GM18951 (cell line): Measurements from ENCODE around the gene RGS10.
"Not testable (repeated sequence)": the region's sequence is repeated elsewhere in the genome, so short reads cannot be mapped to it uniquely, and the experiment has no call there.

Experiments used
- POLR2A ChIP-seq: IDR thresholded peaks from 4 replicates; pipeline ENCODE4 v1.6.1; 2011; ENCODE audit warnings: mild to moderate bottlenecking; ENCODE audit not compliant: insufficient read length, insufficient read depth; ENCODE audit errors: extremely low read depth
- in situ Hi-C: fragments of 300-500 bp; cut with MboI; formaldehyde crosslinking; loops from one replicate; pipeline ENCODE4 v1.12.0; 2022; ENCODE audit warnings: low sequenced_read_pairs, mixed read lengths, inconsistent platforms; ENCODE audit not compliant: unreplicated experiment

Gene RGS10

DNA sequence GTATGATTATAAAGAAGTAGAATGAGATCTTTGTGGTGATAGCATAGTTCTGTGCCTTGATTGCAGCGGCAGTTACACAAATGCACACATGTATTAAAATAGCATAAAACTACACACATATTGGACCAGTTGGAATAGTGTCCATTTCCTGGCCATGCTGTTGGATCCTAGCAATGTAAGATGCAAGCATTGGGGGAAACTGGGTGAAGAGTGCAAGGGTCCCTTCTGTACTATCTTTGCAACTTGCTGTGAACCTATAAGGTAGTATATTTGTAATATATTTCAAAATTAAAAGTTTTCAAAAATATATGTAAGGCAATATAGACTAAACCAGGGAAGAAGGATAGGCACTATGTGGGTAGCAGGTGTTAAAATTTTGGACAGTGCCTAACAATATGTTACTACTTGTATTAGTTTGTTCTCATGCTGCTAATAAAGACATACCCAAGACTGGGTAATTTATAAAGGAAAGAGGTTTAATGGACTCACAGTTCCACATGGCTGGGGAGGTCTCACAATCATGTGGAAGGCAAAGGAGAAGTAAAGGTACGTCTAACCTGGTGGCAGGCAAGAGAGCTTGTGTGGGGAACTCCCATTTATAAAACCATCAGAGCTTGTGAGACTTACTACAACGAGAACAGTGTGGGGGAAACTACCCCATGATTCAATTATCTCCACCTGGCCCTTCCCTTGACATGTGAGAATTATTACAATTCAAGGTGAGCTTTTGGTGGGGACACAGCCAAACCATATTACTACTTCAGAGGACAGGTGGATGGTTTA, 71.4 kb downstream of the RGS10 start:
- in situ Hi-C loops = no loop called here
- no peak for TF ChIP-seq POLR2A

DNA sequence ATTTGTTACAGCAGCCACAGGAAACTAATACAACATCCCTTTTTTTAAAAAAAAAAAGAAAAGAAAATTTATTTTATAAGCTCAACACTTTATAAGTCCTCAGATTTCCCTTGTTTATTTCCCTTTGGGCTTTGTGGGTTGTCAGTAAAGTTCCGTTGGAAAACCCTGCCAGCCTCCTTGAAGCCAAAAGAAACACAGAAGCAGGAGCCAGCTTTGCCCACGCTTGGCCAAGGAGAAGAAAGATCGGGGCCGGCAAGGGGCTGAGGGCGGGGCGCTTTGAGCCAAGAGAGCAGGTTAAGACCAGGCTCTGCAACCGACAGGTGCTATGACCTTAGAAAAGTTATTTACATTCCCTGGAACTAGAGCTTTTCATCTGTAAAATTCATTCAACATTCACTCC, 72.7 kb downstream of the RGS10 start:
- in situ Hi-C loops = no loop called here

DNA sequence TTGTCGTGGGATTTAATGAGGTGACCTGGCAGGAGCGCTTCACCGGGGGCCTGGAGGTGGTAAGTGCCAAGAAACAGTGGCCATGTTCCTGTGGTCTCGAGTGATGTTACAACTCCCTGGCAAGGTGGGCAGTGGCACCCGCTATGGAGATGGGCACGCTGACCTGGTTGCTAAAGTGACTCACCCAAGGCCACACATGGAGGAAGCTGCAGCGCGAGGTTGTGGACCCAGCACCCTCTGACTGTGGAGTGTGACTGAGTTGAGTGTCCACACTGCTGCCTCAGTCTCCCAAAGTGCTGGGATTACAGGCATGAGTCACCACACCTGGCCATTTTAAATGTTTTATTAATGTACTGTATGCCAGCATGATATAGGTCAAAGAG, 73.2 kb downstream of the RGS10 start:
- no peak for TF ChIP-seq POLR2A
- in situ Hi-C loops = no loop called here

More for the DNA sequence above, 72.7 kb downstream of the RGS10 start:
- no peak for TF ChIP-seq POLR2A

DNA sequence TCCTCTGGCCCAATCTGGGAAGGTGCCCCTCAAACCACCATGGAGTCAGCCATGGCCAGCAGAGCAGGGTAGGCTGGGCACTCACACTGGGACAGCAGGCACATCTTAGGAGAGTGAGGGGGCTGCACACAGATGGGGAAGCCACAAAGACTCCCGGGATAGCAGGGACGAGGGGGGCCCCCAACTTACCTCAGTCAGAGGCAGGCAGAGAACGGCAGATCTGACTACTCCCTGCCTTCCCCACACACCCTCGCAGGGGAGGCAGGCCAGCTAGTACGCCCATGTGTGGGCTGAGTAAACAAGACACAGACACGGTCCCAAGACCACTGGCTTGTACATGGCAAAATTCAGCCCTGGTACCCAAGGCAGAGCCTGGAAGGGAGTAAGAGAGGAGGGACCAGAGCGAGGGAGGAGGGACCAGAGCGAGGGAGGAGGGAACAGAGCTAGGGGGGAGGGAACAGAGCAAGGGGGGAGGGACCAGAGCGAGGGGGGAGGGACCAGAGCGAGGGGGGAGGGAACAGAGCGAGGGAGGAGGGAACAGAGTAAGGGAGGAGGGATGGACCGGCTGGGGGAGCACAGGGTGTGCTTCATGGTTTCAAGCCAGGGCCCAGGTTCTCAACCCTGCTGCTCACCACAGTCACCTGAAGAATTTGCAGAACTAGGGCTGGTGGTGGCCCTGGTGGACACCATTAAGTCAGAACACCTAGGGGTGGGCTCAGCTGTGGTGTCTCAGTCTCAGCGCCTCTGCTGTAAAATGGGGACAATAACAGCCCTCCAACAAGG, 73.8 kb downstream of the RGS10 start:
- in situ Hi-C loops = no loop called here
- TF ChIP-seq POLR2A = no peak

DNA sequence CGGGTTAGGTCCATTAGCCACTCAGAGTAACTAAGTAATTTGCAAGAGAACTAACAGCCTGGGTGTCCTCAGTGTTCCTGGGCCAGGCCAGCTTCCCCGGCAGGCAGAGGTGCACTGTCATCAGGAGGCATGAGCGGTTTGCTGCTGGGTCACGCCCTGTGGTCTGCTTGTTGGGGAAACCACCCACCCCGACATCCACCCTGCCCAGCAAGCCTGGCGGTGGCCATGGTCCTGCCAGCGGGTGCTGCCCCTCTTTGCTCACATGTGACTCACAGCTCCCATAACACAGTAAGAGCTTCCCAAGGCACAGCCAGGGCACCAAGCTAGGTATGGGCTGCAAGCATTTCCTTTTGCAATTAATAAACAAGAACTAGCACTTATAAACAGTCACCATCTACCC, 75.9 kb downstream of the RGS10 start:
- in situ Hi-C loops = no loop called here
- TF ChIP-seq POLR2A = no peak

DNA sequence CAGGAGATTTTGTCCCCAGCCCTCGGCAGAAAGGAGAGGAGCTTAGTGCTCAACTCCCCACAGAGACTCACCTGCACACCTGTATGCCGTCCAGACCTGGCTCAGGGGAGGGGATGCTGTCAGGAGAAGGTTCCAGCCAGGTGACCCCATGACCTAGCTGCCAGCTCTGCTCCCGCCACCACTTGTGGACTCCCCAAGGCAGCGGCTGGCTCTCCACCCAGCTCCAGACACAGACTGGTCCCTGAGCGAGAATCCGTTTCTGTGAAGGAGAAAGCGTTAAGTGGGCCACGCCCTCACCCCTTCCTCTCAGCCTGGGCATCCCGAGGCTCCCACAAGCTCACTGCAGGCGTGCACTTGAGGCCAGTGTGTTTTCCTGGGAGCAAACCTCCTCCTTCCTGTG, 76.4 kb downstream of the RGS10 start:
- no peak for TF ChIP-seq POLR2A
- in situ Hi-C loops = no loop called here

DNA sequence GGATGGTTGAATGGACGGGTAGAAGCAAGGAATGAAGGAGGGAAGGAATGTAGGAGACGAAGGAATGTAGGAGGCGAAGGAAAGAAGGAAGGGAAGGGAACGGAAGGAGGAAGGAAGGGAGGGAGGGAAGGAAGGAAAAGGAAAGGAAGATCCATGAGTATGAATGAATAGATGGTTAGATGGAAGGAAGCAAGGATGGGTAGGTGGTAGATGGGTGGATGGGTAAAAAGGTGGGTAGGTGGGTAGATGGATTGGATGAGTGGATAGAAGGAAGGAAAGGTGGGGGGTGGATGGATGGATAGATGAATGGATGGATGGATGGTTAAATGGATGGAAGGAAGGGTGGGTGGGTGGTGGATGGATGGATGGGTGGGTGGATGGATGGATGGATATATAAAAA, 77.4 kb downstream of the RGS10 start:
- in situ Hi-C loops = no loop called here
- TF ChIP-seq POLR2A = no peak

DNA sequence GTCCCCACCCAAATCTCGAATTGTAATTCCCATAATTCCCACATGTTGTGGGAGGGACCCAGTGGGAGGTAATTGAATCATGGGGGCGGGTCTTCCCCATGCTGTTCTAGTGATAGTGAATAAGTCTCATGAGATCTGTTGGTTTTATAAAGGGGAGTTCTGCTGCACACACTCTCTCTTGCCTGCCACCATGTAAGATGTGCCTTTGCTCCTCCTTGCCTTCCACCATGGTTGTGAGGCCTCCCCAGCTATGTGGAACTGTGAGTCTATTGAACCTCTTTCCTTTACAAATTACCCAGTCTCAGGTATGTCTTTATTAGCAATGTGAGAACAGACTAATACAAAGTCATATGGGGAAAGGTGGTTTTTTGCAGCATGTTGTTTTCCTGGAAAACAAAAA, 79.3 kb downstream of the RGS10 start:
- in situ Hi-C loops = not testable (repeated sequence)

DNA sequence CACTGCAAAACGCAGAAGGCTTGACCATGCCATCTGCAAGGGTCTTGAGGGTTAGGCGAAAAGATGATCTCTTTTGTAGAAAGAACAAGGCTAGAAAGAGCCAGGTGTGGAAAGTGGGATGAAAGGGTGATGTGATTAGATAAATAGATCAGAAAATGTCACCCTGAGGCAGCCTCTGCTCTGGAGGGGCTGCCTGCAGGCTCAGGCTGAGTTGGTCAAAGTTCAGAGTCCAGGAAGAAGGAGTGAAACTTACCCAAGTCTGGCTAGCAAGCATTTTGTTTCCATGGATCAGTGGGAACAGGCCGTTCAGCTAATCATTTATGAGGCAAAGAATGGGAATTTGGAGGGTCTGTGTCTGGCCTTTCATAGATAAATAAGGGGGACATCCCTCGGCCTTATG, 79.7 kb downstream of the RGS10 start:
- TF ChIP-seq POLR2A = no peak
- in situ Hi-C loops = no loop called here

DNA sequence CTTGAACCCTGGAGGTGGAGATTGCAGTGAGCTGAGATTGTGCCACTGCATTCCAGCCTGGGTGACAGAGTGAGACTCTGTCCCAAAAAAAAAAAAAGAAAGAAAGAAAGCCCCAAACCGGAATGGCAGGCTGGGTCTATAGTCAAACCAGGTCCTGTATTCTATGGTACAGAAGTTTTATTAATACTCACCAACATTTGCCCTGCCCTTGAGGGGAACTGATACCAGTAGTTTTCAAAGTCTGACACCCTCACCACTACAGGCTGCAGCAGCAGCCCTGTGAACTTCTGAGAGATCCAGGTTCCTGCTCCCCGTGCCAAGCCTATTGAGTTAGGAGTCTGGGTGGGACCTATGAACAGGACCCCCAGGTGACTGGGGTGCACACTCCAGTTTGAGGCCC, 80.6 kb downstream of the RGS10 start:
- in situ Hi-C loops = no loop called here
- no peak for TF ChIP-seq POLR2A

DNA sequence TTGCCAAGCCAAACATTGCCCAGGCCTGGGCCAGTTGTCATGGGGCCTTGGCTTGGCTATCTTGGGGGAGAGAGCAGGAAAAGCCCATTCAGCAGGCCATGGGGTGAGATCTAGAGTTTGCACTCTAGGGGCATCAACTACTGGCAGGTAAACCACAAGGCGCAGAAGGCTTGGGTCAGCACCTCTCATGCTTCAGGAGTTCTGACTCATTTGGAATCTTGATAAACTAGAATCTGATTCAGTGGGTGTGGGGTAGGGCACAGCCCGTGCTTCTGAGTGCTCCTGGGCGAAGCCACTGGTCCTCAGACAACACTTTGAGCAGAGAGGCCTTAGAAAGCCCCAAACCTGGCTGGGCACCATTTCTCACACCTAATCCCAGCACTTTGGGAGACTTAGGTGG, 81.1 kb downstream of the RGS10 start:
- no peak for TF ChIP-seq POLR2A
- in situ Hi-C loops = no loop called here

DNA sequence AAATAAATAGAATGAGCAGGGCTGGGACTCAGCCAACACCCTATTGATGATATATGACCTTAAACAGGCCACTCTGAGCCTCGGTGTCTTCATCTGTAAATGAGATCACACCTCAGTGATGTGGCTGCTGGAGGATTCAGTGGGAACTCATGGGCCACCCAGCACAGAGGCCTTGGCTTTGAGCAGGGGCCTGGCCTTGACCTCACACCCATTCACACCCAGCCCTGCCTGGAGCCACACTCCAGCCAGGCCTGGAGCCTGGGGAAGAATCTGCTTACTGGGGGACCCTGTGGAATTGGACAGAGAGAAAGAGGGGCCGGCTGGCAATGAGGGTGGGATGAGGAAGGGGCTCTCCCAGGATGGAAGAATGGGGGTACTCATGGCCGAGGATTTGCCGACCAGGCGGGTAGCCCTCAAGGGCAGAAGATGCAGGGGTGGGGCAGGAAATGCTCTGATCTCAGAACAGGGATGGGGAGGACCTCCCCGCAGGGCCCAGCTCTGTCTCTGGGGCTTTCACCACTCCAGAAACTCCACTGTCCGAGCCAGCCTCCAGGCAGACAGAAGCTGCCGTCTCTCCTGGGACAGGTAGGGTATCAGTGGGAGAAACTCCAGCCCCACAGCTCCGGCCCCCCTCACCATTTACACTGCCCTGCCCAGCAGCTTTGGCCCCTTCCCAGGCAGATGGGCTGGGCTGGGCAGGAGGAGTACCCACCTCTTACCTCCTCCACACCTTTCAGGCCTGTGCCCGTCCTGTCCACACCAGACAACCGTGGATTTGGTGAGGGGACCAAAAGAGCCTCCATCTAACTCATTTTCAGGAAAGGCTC, 81.9 kb downstream of the RGS10 start:
- in situ Hi-C loops = no loop called here

DNA sequence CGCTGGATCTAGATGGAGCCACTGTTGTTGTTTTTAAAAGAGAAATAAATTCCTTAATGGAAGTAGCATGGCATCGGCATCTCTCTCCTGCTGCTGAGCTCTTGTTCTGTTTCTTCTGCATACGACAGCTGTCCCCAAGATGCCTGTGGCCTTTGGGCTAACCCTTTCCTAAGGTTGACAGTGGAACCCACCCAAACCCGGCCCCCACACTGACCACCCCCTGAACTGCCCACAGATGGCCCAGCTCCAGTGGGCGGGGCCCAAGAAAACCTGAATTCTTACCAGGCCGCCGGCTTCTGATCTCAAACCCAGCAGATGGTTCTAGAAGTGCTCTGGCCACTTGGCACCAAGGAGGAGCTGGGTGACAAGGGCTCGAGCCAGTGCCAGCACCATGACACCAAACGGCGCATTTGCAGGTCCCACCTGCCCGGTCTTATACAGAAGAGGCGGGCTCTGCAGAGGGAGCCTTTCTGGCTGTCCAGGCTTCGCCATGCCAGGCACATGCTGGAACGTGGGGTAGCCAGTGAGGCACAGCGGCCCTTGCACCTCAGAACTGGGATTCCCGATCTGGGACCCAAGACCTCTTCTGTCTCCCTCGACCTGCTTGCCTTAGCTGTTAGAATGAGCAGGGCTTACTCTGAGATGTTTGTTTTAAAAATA, 82.7 kb downstream of the RGS10 start:
- no peak for TF ChIP-seq POLR2A
- in situ Hi-C loops = no loop called here

More for the DNA sequence above, 81.9 kb downstream of the RGS10 start:
- TF ChIP-seq POLR2A = no peak
